ENCODE data around the gene EGR1. TPM values are rescaled to one million over a fixed set of nuclear protein-coding genes. Genes with fewer than 3 reads are reported as not detected.
"Not testable (repeated sequence)": the region's sequence is repeated elsewhere in the genome, so short reads cannot be mapped to it uniquely, and the experiment has no call there.

EGR1 gene
- total RNA-seq, 1 donor from 2014 or later: 21.4 TPM

DNA sequence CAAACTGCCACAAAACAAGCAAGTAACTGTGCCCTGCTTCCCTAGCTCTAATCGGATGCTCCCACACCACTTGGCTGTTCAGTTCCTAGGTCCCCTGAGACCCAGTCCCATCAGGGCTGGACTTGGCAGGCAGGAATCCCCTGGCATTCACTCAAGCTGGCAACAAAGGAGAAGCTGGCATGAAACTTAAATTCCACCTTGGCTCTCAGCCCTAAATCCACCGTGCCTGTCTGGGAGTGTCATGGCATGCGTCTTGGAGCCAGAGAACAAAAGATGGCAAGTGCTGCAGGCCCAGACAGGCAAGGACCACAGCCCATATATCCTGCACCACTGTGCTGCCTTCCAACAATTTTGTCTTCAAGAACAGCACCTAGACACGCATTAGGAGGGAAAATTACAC, 39.5 kb downstream of the EGR1 start:
- Histone ChIP-seq H3K4me3 (ENCODE audit: low read length in 3 of 3) (no peak overlapping the region), H3K9me3 (ENCODE audit: control insufficient read depth in 3 of 3, low read length in 3 of 3) (no peaks in the 10 kb centered on the region), H3K4me1 (ENCODE audit: control insufficient read depth in 3 of 3, insufficient read depth in 3 of 3, low read length in 3 of 3) (peaks cover 9 to 27% (median 18%) of the 10 kb centered on the region in 3 donors), H3K9ac (ENCODE audit: low read depth in 1 of 3, low read length in 3 of 3) (no peak overlapping the region), H3K36me3 (ENCODE audit: control insufficient read depth in 3 of 3, insufficient read depth in 3 of 3, low read length in 3 of 3) (peaks cover 5 to 22% (median 17%) of the 10 kb centered on the region in 3 donors), H3K27me3 (ENCODE audit: control insufficient read depth in 3 of 3, insufficient read depth in 3 of 3, low read length in 3 of 3) (no peaks in the 10 kb centered on the region), H3K27ac (ENCODE audit: low read depth, low read length) (no peak overlapping the region)

DNA sequence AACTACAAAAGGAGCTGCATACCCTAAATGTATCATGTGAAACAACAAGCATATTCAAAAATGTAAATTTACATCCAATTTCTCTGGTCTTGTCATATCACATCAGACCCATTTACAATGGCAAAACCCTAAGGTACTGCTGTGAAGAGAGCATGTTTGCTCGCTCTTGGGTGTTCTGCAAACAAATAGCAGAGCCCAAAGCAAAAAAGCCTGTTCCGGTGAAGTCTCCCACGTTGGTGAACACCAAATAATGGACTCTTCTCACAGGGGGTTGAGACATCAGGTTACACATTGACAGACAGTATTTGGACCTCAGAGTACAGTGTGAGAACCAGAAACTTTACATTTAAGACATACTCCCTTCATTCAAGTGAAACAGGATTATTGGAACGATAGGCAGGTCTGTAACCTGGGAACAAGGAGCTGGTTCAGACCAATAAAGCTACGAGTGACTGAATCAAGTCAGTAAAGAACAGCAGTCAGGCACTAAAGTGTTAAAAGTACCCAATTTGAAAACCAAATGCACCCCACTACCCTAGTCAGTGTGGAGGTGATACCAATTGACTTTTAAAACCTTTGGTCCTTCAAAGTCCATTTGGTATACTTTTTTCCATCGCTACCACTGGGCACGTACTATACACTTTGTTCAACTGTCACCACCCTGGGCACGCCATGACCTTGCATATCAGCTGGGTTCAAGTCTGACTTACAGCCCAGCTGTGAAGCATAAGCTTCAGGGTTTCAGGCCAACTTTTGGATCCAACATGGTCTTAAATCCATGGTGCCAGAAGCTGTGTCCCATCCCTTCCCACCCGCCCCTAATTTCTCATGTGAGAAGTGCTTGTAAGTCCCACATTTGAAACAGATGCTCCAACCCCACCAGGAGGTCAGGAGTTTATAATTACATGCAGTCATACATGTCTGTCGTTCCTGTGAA, 41.4 kb downstream of the EGR1 start:
- Histone ChIP-seq H3K9me3 (ENCODE audit: control insufficient read depth in 3 of 3, low read length in 3 of 3) (no peaks in the 10 kb centered on the region), H3K36me3 (ENCODE audit: control insufficient read depth in 3 of 3, insufficient read depth in 3 of 3, low read length in 3 of 3) (peaks cover 14 to 35% (median 33%) of the 10 kb centered on the region in 3 donors)

DNA sequence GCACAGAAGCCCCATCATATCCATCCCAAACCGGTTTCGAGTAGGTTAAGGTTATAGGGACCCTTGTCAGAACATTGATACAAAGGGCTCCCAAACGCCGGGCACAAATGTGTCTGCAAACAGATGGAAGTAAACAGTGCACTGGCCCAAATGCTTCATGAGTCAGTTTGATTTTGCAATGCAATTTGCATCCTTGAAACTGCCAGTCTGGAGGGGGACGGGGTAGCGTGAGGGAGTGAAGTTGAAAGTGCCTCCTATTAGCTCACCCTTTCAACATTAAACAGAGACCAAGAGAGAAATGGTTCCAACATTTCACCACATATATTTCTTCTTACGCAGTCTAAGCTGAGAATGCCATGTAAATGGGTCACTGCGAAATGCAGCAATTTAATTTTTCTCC, 42.2 kb downstream of the EGR1 start:
- not testable (repeated sequence) for H3K9ac ChIP-seq (ENCODE audit: low read depth in 1 of 3, low read length in 3 of 3); H3K9me3 ChIP-seq (ENCODE audit: control insufficient read depth in 3 of 3, low read length in 3 of 3); H3K27me3 ChIP-seq (ENCODE audit: control insufficient read depth in 3 of 3, insufficient read depth in 3 of 3, low read length in 3 of 3); H3K4me3 ChIP-seq (ENCODE audit: low read length in 3 of 3); H3K27ac ChIP-seq (ENCODE audit: low read depth, low read length)
- Histone ChIP-seq H3K4me1 (ENCODE audit: control insufficient read depth in 3 of 3, insufficient read depth in 3 of 3, low read length in 3 of 3) (peaks cover 9 to 18% (median 11%) of the 10 kb centered on the region in 3 donors), H3K36me3 (ENCODE audit: control insufficient read depth in 3 of 3, insufficient read depth in 3 of 3, low read length in 3 of 3) (peaks cover 16 to 42% (median 37%) of the 10 kb centered on the region in 3 donors)

More for the DNA sequence above, 41.4 kb downstream of the EGR1 start:
- Histone ChIP-seq H3K4me1 (ENCODE audit: control insufficient read depth in 3 of 3, insufficient read depth in 3 of 3, low read length in 3 of 3) (peaks cover 9 to 27% (median 18%) of the 10 kb centered on the region in 3 donors), H3K27ac (ENCODE audit: low read depth, low read length) (no peak overlapping the region), H3K4me3 (ENCODE audit: low read length in 3 of 3) (no peak overlapping the region), H3K9ac (ENCODE audit: low read depth in 1 of 3, low read length in 3 of 3) (no peak overlapping the region), H3K27me3 (ENCODE audit: control insufficient read depth in 3 of 3, insufficient read depth in 3 of 3, low read length in 3 of 3) (no peaks in the 10 kb centered on the region)

DNA sequence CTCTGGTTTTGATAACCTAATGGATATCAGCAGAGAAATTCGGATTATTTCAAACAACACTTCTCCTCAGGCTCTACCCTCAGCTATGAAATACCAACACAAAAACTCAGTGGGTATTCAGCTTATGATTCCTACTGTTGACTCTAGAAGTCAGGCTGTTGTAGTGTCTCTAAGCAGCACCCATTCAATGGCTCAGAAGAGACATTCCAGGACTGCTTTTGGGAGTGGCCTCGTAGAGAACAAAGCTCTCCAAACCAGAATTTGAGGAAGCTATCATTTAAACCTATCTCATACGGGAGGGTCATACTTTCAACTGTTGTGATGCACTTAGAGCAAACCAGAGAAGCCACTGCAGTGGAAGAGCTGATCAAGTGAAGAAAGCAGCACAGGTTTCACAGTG, 43.7 kb downstream of the EGR1 start:
- no peak overlapping the region for H3K9ac ChIP-seq (ENCODE audit: low read depth in 1 of 3, low read length in 3 of 3)
- no peaks in the 10 kb centered on the region for H3K27me3 ChIP-seq (ENCODE audit: control insufficient read depth in 3 of 3, insufficient read depth in 3 of 3, low read length in 3 of 3)
- H3K9me3 ChIP-seq (ENCODE audit: control insufficient read depth in 3 of 3, low read length in 3 of 3): no peaks in the 10 kb centered on the region
- H3K4me1 ChIP-seq (ENCODE audit: control insufficient read depth in 3 of 3, insufficient read depth in 3 of 3, low read length in 3 of 3): peaks cover 9 to 16% (median 11%) of the 10 kb centered on the region in 3 donors
- no peak overlapping the region for H3K4me3 ChIP-seq (ENCODE audit: low read length in 3 of 3)
- no peak overlapping the region for H3K27ac ChIP-seq (ENCODE audit: low read depth, low read length)
- peaks cover 16 to 56% (median 50%) of the 10 kb centered on the region in 3 donors for H3K36me3 ChIP-seq (ENCODE audit: control insufficient read depth in 3 of 3, insufficient read depth in 3 of 3, low read length in 3 of 3)

DNA sequence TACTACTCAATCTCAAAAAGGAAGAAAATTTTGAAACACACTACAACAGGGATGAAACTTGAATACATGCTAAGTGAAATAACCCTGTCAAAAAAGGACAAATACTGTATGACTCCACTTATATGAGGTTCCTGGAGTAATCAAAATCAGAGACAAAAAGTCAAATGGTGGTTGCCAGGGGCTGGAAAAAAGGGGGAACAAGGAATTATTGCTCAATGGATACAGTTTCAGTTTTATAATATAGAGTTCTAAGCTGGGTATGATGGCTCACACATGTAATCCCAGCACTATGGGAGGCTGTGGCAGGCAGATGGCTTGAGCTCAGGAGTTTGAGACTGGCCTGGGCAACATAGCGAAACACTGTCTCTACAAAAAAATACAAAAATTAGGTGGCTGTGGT, 48.7 kb downstream of the EGR1 start:
- no peaks in the 10 kb centered on the region for H3K9me3 ChIP-seq (ENCODE audit: control insufficient read depth in 3 of 3, low read length in 3 of 3)
- no peak overlapping the region for H3K9ac ChIP-seq (ENCODE audit: low read depth in 1 of 3, low read length in 3 of 3)
- no peaks in the 10 kb centered on the region for H3K27me3 ChIP-seq (ENCODE audit: control insufficient read depth in 3 of 3, insufficient read depth in 3 of 3, low read length in 3 of 3)
- no peak overlapping the region for H3K27ac ChIP-seq (ENCODE audit: low read depth, low read length)
- H3K36me3 ChIP-seq (ENCODE audit: control insufficient read depth in 3 of 3, insufficient read depth in 3 of 3, low read length in 3 of 3): peaks cover 24 to 74% (median 68%) of the 10 kb centered on the region in 3 donors
- no peaks in the 10 kb centered on the region for H3K4me1 ChIP-seq (ENCODE audit: control insufficient read depth in 3 of 3, insufficient read depth in 3 of 3, low read length in 3 of 3)
- no peak overlapping the region for H3K4me3 ChIP-seq (ENCODE audit: low read length in 3 of 3)

DNA sequence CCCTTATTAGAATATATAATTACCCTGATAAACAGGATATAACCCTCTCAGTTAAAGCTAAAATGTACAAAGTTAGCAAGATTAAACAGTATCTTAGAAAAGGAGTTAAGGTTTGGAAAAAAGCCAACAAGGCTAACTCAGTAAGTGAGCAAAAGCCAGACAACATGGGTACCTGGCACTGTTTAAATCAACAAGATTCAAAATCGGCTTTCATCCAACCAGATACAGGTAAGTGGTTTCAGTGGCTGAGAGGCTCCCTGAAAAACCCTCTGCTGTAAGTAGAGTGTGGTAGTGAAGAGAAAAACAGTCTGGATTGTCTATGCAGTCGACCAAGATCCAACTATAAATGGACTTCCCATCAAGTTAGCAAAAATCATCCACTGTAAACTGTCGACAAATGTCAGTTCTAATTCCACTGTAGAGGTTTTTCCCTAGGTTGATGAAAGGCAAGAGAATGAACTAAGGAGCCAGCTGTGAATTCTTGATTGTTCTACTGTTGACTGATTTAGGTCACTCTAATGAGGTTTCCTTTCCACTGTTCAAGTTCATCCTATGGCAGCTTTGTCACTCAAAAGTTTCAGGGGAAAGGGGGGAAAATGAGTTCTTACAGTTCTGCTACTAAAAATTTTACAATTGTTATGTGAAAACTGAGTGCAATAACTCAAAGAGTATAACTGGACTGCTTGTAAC, 50.4 kb downstream of the EGR1 start:
- no peak overlapping the region for H3K4me3 ChIP-seq (ENCODE audit: low read length in 3 of 3)
- no peaks in the 10 kb centered on the region for H3K27me3 ChIP-seq (ENCODE audit: control insufficient read depth in 3 of 3, insufficient read depth in 3 of 3, low read length in 3 of 3)
- no peaks in the 10 kb centered on the region for H3K4me1 ChIP-seq (ENCODE audit: control insufficient read depth in 3 of 3, insufficient read depth in 3 of 3, low read length in 3 of 3)
- H3K36me3 ChIP-seq (ENCODE audit: control insufficient read depth in 3 of 3, insufficient read depth in 3 of 3, low read length in 3 of 3): peaks cover 20 to 62% (median 55%) of the 10 kb centered on the region in 3 donors
- no peaks in the 10 kb centered on the region for H3K9me3 ChIP-seq (ENCODE audit: control insufficient read depth in 3 of 3, low read length in 3 of 3)
- H3K9ac ChIP-seq (ENCODE audit: low read depth in 1 of 3, low read length in 3 of 3): no peak overlapping the region
- no peak overlapping the region for H3K27ac ChIP-seq (ENCODE audit: low read depth, low read length)

DNA sequence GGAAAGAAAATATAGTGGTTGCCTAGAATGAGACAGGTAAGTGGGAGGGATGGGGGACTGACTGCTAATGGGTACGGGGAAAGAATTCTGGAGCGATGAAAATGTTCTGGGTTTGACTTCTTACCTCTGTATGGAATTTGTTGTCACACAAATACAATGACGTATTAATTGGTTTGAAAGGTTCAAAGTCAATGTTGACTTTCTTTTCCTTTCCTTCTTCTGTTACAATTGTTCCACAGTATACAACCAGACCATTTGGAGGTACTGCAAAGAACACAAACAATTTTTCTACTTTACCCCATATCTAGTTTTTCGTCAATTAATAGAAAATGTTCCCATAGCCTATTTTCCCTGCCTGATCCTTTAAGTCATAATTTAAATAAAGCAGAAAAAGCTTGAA, 52.2 kb downstream of the EGR1 start:
- Histone ChIP-seq H3K4me1 (ENCODE audit: control insufficient read depth in 3 of 3, insufficient read depth in 3 of 3, low read length in 3 of 3) (no peaks in the 10 kb centered on the region), H3K4me3 (ENCODE audit: low read length in 3 of 3) (no peak overlapping the region), H3K27me3 (ENCODE audit: control insufficient read depth in 3 of 3, insufficient read depth in 3 of 3, low read length in 3 of 3) (no peaks in the 10 kb centered on the region), H3K9ac (ENCODE audit: low read depth in 1 of 3, low read length in 3 of 3) (no peak overlapping the region), H3K27ac (ENCODE audit: low read depth, low read length) (no peak overlapping the region), H3K9me3 (ENCODE audit: control insufficient read depth in 3 of 3, low read length in 3 of 3) (no peaks in the 10 kb centered on the region), H3K36me3 (ENCODE audit: control insufficient read depth in 3 of 3, insufficient read depth in 3 of 3, low read length in 3 of 3) (peaks cover 13 to 51% (median 43%) of the 10 kb centered on the region in 3 donors)

Small RNA genes lying within 50 kb of the gene (small RNA-seq; reads per million reads assigned to genes)
- not detected for gene AC113403.1

Other genes starting within 250 kb of the EGR1 start
- 1.0 TPM for gene GFRA3, start 190.9 kb upstream of the EGR1 start, total RNA-seq
- 3.7 TPM for gene CDC25C, start 133.7 kb upstream of the EGR1 start, total RNA-seq
- 17.2 TPM for gene FAM53C, start 127.2 kb upstream of the EGR1 start, total RNA-seq
- gene KDM3B, start 112.8 kb upstream of the EGR1 start, total RNA-seq: 75.2 TPM
- gene REEP2, start 26.4 kb upstream of the EGR1 start, total RNA-seq: 7.3 TPM
- gene ETF1, start 77.8 kb downstream of the EGR1 start, total RNA-seq: 45.4 TPM
- gene HSPA9, start 109.9 kb downstream of the EGR1 start, total RNA-seq: 145 TPM

All from skeletal muscle tissue (tissue), 5 donors.